ENCODE measurements around the gene TBL1XR1. TPM values are rescaled to one million over a fixed set of nuclear protein-coding genes. Genes with fewer than 3 reads are reported as not detected.

The TBL1XR1 gene
- total RNA-seq, 6 experiments from 2014 or later, result 32.6 to 80.6 (median 56.2) TPM

GRCh38 chr3:177123822-177124221 is 73.5 kb downstream of the TBL1XR1 start:
- intact Hi-C loops (cut with DNase I), result no loop called here
- DNase-seq (no peak), ATAC-seq (no peak)
- TF ChIP-seq CTCF (IDR thresholded peaks at IDR 0.05) (no peak), POLR2A (IDR thresholded peaks at IDR 0.05) (no peak)
- Histone ChIP-seq H3K27me3 (no peaks in the 10 kb centered on the region), H3K36me3 (no peaks in the 10 kb centered on the region), H3K4me3 (no peak overlapping the region), H3K9me3 (no peaks in the 10 kb centered on the region), H3K27ac (no peak overlapping the region), H3K4me1 (no peaks in the 10 kb centered on the region)
- 95% methylated on average over 2 of the region's 2 CpGs for WGBS (ENCODE audit: insufficient coverage, low coverage, low lambda C conversion rate, missing lambda C conversion rate)

- 78% methylated on average over 3 of the region's 4 CpGs for WGBS (ENCODE audit: insufficient coverage, low coverage, low lambda C conversion rate, missing lambda C conversion rate)
- Histone ChIP-seq H3K27ac (no peak overlapping the region), H3K36me3 (no peaks in the 10 kb centered on the region), H3K4me1 (no peaks in the 10 kb centered on the region), H3K9me3 (no peaks in the 10 kb centered on the region), H3K4me3 (no peak overlapping the region), H3K27me3 (no peaks in the 10 kb centered on the region)
- ATAC-seq (no peak), DNase-seq (no peak)
- no peak for TF ChIP-seq CTCF (IDR thresholded peaks at IDR 0.05)
- TF ChIP-seq POLR2A (IDR thresholded peaks at IDR 0.05), result no peak
- intact Hi-C loops (cut with DNase I), result no loop called here
Measured at GRCh38 chr3:177122183-177122856, 75.0 kb downstream of the TBL1XR1 start.

- H3K27ac ChIP-seq, result no peak overlapping the region
- H3K36me3 ChIP-seq, result no peaks in the 10 kb centered on the region
- H3K9me3 ChIP-seq, result no peaks in the 10 kb centered on the region
- DNase-seq (no peak), ATAC-seq (no peak)
- H3K27me3 ChIP-seq, result no peaks in the 10 kb centered on the region
- WGBS (ENCODE audit: insufficient coverage, low coverage, low lambda C conversion rate, missing lambda C conversion rate), result 76% methylated on average over 3 of the region's 3 CpGs
- intact Hi-C loops (cut with DNase I), result no loop called here
- no peaks in the 10 kb centered on the region for H3K4me1 ChIP-seq
- TF ChIP-seq POLR2A (IDR thresholded peaks at IDR 0.05), result no peak
- TF ChIP-seq CTCF (IDR thresholded peaks at IDR 0.05), result no peak
- H3K4me3 ChIP-seq, result no peak overlapping the region
Measured at GRCh38 chr3:177119829-177120228, 77.5 kb downstream of the TBL1XR1 start.

GRCh38 chr3:177114253-177114652 is 83.0 kb downstream of the TBL1XR1 start:
- peaks cover 0 to 5% (median 0%) of the 10 kb centered on the region in 4 donors for H3K4me1 ChIP-seq
- H3K27ac ChIP-seq, result no peak overlapping the region
- ATAC-seq, result no peak
- H3K9me3 ChIP-seq, result no peaks in the 10 kb centered on the region
- intact Hi-C loops (cut with DNase I), result no loop called here
- WGBS (ENCODE audit: insufficient coverage, low coverage, low lambda C conversion rate, missing lambda C conversion rate), result 54% methylated on average over 3 of the region's 3 CpGs
- no peaks in the 10 kb centered on the region for H3K36me3 ChIP-seq
- TF ChIP-seq POLR2A (IDR thresholded peaks at IDR 0.05), result no peak
- TF ChIP-seq CTCF (IDR thresholded peaks at IDR 0.05), result no peak
- DNase-seq, result no peak
- H3K4me3 ChIP-seq, result no peak overlapping the region
- H3K27me3 ChIP-seq, result no peaks in the 10 kb centered on the region
